Measurements from ENCODE around the gene RBM6.

RBM6 gene

DNA sequence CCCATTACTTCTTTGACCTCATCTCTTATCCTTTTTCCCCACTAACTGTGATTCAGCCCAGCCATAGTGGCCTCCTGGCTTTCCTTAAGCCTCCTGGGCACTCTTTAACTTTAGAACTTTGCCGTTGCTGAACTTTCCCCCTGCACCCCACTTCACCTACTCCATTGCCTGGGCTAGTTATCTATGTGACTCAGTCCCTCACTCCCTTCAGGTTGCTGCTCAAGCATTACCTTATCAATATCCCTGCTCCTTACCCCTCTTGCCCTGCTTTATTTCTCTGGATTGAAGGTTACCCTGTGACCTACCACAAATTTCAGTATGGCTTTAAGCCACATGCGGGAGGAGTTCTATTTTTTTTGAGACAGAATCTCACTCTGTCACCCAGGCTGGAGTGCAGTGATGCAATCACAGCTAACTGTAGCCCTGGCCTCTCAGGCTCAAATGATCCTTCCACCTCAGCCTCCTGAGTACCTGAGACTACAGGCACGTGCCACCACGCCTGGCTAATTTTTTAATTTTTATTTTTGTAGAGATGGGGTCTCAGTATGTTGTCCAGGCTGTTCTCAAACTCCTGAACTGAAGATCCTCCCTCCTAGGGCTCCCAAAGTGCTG is 13.7 kb upstream of the RBM6 start:
- no peak overlapping the region for H3K27ac ChIP-seq
- peaks cover 0 to 5% (median 0%) of the 10 kb centered on the region in 3 donors for H3K36me3 ChIP-seq
- intact Hi-C loops (cut with DNase I; ENCODE audit: low total_unique reads), result loop anchor here (10.0 kb wide), 1 partner anchor 111 kb away; the partner anchor contains the start of gene UBA7
- H3K4me3 ChIP-seq, result no peak overlapping the region
- H3K9me3 ChIP-seq, result no peaks in the 10 kb centered on the region
- peaks cover 0 to 26% (median 16%) of the 10 kb centered on the region in 4 donors for H3K4me1 ChIP-seq
- DNase-seq, result no peak
- TF ChIP-seq CTCF (IDR thresholded peaks at IDR 0.05), result no peak
- no peaks in the 10 kb centered on the region for H3K27me3 ChIP-seq

- H3K9me3 ChIP-seq, result no peaks in the 10 kb centered on the region
- peaks cover 0 to 5% (median 0%) of the 10 kb centered on the region in 3 donors for H3K36me3 ChIP-seq
- intact Hi-C loops (cut with DNase I; ENCODE audit: low total_unique reads), result loop anchor here (10.0 kb wide), 1 partner anchor 113 kb away; the partner anchor contains the start of gene UBA7
- H3K4me3 ChIP-seq, result no peak overlapping the region
- no peak for DNase-seq
- H3K27me3 ChIP-seq, result no peaks in the 10 kb centered on the region
- peaks cover 0 to 26% (median 16%) of the 10 kb centered on the region in 4 donors for H3K4me1 ChIP-seq
- TF ChIP-seq CTCF (IDR thresholded peaks at IDR 0.05), result no peak
- H3K27ac ChIP-seq, result no peak overlapping the region
Measured at GRCh38 chr3:49927798-49928197, 12.2 kb upstream of the RBM6 start.

DNA sequence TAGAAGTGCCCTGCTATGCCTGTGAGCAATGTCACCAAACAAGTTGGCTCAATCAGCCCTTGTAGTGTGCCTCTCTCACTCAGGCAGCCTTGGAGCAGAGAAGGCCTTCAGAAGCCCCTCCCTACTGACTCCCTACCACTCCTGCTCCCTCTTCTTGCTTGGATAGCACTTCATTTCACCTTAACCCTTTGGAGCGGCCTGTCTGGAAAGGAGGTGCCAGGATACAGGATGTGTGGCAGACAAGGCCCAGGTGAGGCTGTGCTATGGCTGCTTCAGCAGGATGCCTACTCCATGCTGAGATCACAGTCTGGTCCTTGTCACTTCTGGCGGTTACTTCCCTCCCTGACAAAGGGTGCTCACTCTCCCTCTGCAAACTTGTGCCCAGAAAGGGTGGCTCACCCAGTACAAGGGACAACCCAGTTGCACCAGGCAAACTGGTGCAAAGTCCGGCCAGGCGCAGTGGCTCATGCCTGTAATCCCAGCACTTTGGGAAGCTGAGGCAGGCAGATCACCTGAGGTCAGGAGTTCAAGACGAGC is 11.4 kb upstream of the RBM6 start:
- H3K36me3 ChIP-seq, result peaks cover 0 to 5% (median 0%) of the 10 kb centered on the region in 3 donors
- intact Hi-C loops (cut with DNase I; ENCODE audit: low total_unique reads), result loop anchor here (10.0 kb wide), 1 partner anchor 114 kb away; the partner anchor contains the start of gene UBA7
- TF ChIP-seq CTCF (IDR thresholded peaks at IDR 0.05), result no peak
- H3K9me3 ChIP-seq, result no peaks in the 10 kb centered on the region
- peaks cover 0 to 26% (median 16%) of the 10 kb centered on the region in 4 donors for H3K4me1 ChIP-seq
- H3K27me3 ChIP-seq, result no peaks in the 10 kb centered on the region
- H3K27ac ChIP-seq, result no peak overlapping the region
- peak overlapping the region; percentile 82 to 89 for H3K4me3 ChIP-seq
- no peak for DNase-seq

- DNase-seq, result peak; percentile 95 to 98
- Histone ChIP-seq H3K27me3 (no peaks in the 10 kb centered on the region), H3K9me3 (no peaks in the 10 kb centered on the region), H3K36me3 (no peaks in the 10 kb centered on the region), H3K27ac (peak within 1 kb of the TSS; percentile 82 to 91), H3K4me1 (peaks cover 0 to 26% (median 16%) of the 10 kb centered on the region in 4 donors), H3K4me3 (peak within 1 kb of the TSS; percentile 82 to 89)
- intact Hi-C loops (cut with DNase I; ENCODE audit: low total_unique reads), result loop anchor here (10.0 kb wide), 1 partner anchor 115 kb away; the partner anchor contains the start of gene UBA7
- peak; percentile 13 to 20 for TF ChIP-seq CTCF (IDR thresholded peaks at IDR 0.05)
Measured at GRCh38 chr3:49929291-49930167, 10.4 kb upstream of the RBM6 start, which contains the start of gene MON1A. Gene MON1A, minus strand, starts transcription at chr3:49929811. Its CDS starts 16,465 bp downstream, at chr3:49913346.

- no peak for DNase-seq
- no peak for TF ChIP-seq CTCF (IDR thresholded peaks at IDR 0.05)
- no peaks in the 10 kb centered on the region for H3K36me3 ChIP-seq
- peaks cover 0 to 26% (median 16%) of the 10 kb centered on the region in 4 donors for H3K4me1 ChIP-seq
- intact Hi-C loops (cut with DNase I; ENCODE audit: low total_unique reads), result no loop called here
- H3K27me3 ChIP-seq, result no peaks in the 10 kb centered on the region
- peak overlapping the region; percentile 82 to 91 for H3K27ac ChIP-seq
- H3K4me3 ChIP-seq, result peak overlapping the region; percentile 82 to 89
- H3K9me3 ChIP-seq, result no peaks in the 10 kb centered on the region
Measured at GRCh38 chr3:49930168-49930690, 9.7 kb upstream of the RBM6 start.

Data from tibial artery (tissue), 4 donors.